ENCODE measurements around the gene TTLL11. TPM values are rescaled to one million over a fixed set of nuclear protein-coding genes. Genes with fewer than 3 reads are reported as not detected.
A peak's percentile ranks its signal among the peaks of the same experiment; 100 is the strongest.

Gene TTLL11
- polyA plus RNA-seq, 1 of the 3 experiments (the other 2 are of a cell fraction), result 6.8 TPM

GRCh38 chr9:122087406-122088200 lies 5.5 kb downstream of the TTLL11 start:
- WGBS (ENCODE audit: low lambda C conversion rate), result 72% methylated on average over 8 of the region's 8 CpGs
- ChIA-PET POLR2A (no interaction called here), CTCF (interaction anchor here (1.5 to 2.2 kb wide), 4 partner anchors 8 to 35 kb away, joined by 3 to 15 read pairs (median 6); no protein-coding TSS in a partner anchor)
- Histone ChIP-seq H3K9me3 (no peaks in the 10 kb centered on the region), H3K79me2 (ENCODE audit: insufficient read depth) (peaks cover 58% of the 10 kb centered on the region), H3K27ac (ENCODE audit: low read depth in 2 of 2, low read length in 1 of 2) (no peak overlapping the region), H3K9me2 (no peaks in the 10 kb centered on the region), H2AFZ (ENCODE audit: low read depth) (no peak overlapping the region), H3K27me3 (ENCODE audit: insufficient read depth) (no peaks in the 10 kb centered on the region), H4K20me1 (ENCODE audit: insufficient read depth) (peaks cover 23% of the 10 kb centered on the region), H3K9ac (no peak overlapping the region), H3K4me3 (ENCODE audit: low read depth in 2 of 2, low read length in 1 of 2) (no peak overlapping the region), H3K36me3 (replicated peaks in 1 of 2; ENCODE audit: control insufficient read depth in 1 of 2, insufficient read depth in 2 of 2, low read length in 1 of 2) (no peaks in the 10 kb centered on the region), H3K4me1 (ENCODE audit: control insufficient read depth in 1 of 2, insufficient read depth in 2 of 2, low read depth in 1 of 2, low read length in 1 of 2) (peaks cover 6 to 24% of the 10 kb centered on the region in 2 experiments; a peak in 2 of 4 replicates), H3K4me2 (no peak overlapping the region), H3F3A (replicated peaks; ENCODE audit: insufficient read depth) (peaks cover 6% of the 10 kb centered on the region)
- TF ChIP-seq TCF12 (IDR thresholded peaks at IDR 0.05), result peak; percentile 37
- 0 out of 2 replicates have a peak, but pooled peaks have one; percentile 22 for TF ChIP-seq NFIC (IDR thresholded peaks at IDR 0.05; ENCODE audit: borderline replicate concordance)
- 0 out of 2 replicates have a peak, but pooled peaks have one; percentile 20 for TF ChIP-seq FOSL2 (IDR thresholded peaks at IDR 0.05; ENCODE audit: borderline replicate concordance, low read depth)
- TF ChIP-seq FOXM1 (IDR thresholded peaks at IDR 0.05; ENCODE audit: low read depth), result no peak
- no peak for TF ChIP-seq RXRA (IDR thresholded peaks at IDR 0.05; ENCODE audit: borderline replicate concordance, low read depth)
- DNase-seq, result no peak

GRCh38 chr9:122086873-122087272 lies 6.2 kb downstream of the TTLL11 start:
- Histone ChIP-seq H3K36me3 (replicated peaks in 1 of 2; ENCODE audit: control insufficient read depth in 1 of 2, insufficient read depth in 2 of 2, low read length in 1 of 2) (no peaks in the 10 kb centered on the region), H3K27me3 (ENCODE audit: insufficient read depth) (no peaks in the 10 kb centered on the region), H4K20me1 (ENCODE audit: insufficient read depth) (peaks cover 23% of the 10 kb centered on the region), H3F3A (replicated peaks; ENCODE audit: insufficient read depth) (peaks cover 6% of the 10 kb centered on the region), H3K4me2 (no peak overlapping the region), H3K79me2 (ENCODE audit: insufficient read depth) (peaks cover 56% of the 10 kb centered on the region), H3K4me1 (ENCODE audit: control insufficient read depth in 1 of 2, insufficient read depth in 2 of 2, low read depth in 1 of 2, low read length in 1 of 2) (peaks cover 6 to 17% of the 10 kb centered on the region in 2 experiments; a peak in 2 of 4 replicates), H3K9me3 (no peaks in the 10 kb centered on the region), H3K9me2 (no peaks in the 10 kb centered on the region), H3K9ac (no peak overlapping the region), H3K27ac (ENCODE audit: low read depth in 2 of 2, low read length in 1 of 2) (no peak overlapping the region), H2AFZ (ENCODE audit: low read depth) (no peak overlapping the region), H3K4me3 (ENCODE audit: low read depth in 2 of 2, low read length in 1 of 2) (no peak overlapping the region)
- no peak for DNase-seq
- CTCF ChIA-PET, result interaction anchor here (2.2 kb wide), 1 partner anchor 9 kb away, joined by 5 read pairs; no protein-coding TSS in a partner anchor
- 100% methylated on average over 1 of the region's 1 CpG for WGBS (ENCODE audit: low lambda C conversion rate)
- POLR2A ChIA-PET, result no interaction called here
- TF ChIP-seq JUND (IDR thresholded peaks at IDR 0.05), result no peak
- TF ChIP-seq GATA2 (CRISPR knock-in tag; IDR thresholded peaks at IDR 0.05), result no peak
- no peak for TF ChIP-seq CTCF (IDR thresholded peaks at IDR 0.05)
- TF ChIP-seq POLR2AphosphoS5 (IDR thresholded peaks at IDR 0.05; ENCODE audit: low read depth, low read length), result no peak
- no peak for TF ChIP-seq RAD21 (IDR thresholded peaks at IDR 0.05; ENCODE audit: low read length)

Data from SK-N-SH (cell line).